SU-DHL-6 (cell line): ENCODE data around the gene MARK3.

Experiments
- H2AFZ ChIP-seq: fragments of 200-600 bp; sonication (generic); 2 replicates; pipeline ENCODE4 v1.6.1; 2014; ENCODE audit warnings: low read depth, mild to moderate bottlenecking, moderate library complexity, mixed read lengths, antibody characterized with exemption, low read length; ENCODE audit not compliant: severe bottlenecking
- H3F3A ChIP-seq: fragments of 200-600 bp; shearing (Covaris generic); 2 replicates; pipeline ENCODE4 v1.6.0; 2016; ENCODE audit warnings: antibody characterized with exemption, mild to moderate bottlenecking; ENCODE audit not compliant: insufficient read depth
- H3K27ac ChIP-seq: fragments of 200-600 bp; sonication (generic); 2 replicates; pipeline ENCODE4 v1.5.1; 2016; ENCODE audit warnings: low read depth, mild to moderate bottlenecking, low read length, moderate library complexity, mixed read lengths
- H3K27me3 ChIP-seq: fragments of 200-600 bp; sonication (generic), shearing (Covaris generic); 2 replicates; pipeline ENCODE4 v1.6.0; 2014; ENCODE audit warnings: mild to moderate bottlenecking, low read length
- H3K36me3 ChIP-seq: fragments of 200-600 bp; sonication (generic); 2 replicates; pipeline ENCODE4 v1.6.1; 2014; ENCODE audit warnings: mild to moderate bottlenecking, low read length, mixed read lengths
- H3K4me2 ChIP-seq: fragments of 300-600, 200-600 bp; shearing (Covaris generic), sonication (generic); 2 replicates; pipeline ENCODE4 v1.6.0; 2014; ENCODE audit warnings: low read length, low read depth, mild to moderate bottlenecking; ENCODE audit not compliant: poor library complexity, severe bottlenecking
- H3K4me3 ChIP-seq: fragments of 200-600 bp; sonication (generic); 2 replicates; pipeline ENCODE4 v1.5.1; 2014; ENCODE audit warnings: antibody characterized with exemption, low read length, mild to moderate bottlenecking, mixed read lengths; ENCODE audit not compliant: insufficient read depth, poor library complexity, severe bottlenecking
- H3K79me2 ChIP-seq: fragments of 200-600 bp; sonication (generic); 2 replicates; pipeline ENCODE4 v1.6.1; 2014; ENCODE audit warnings: mild to moderate bottlenecking, low read length, moderate library complexity; ENCODE audit not compliant: insufficient read depth
- H3K9ac ChIP-seq: fragments of 200-600 bp; sonication (generic); 2 replicates; pipeline ENCODE4 v1.7.0; 2014; ENCODE audit warnings: mild to moderate bottlenecking, low read length
- H3K9me2 ChIP-seq: fragments of 200-600 bp; sonication (generic); replicated peaks from 2 replicates; pipeline ENCODE4 v1.6.1; 2014; ENCODE audit warnings: low read length; ENCODE audit not compliant: insufficient read depth
- H3K9me3 ChIP-seq: fragments of 200-600 bp; sonication (generic); 2 replicates; pipeline ENCODE4 v1.6.1; 2014; ENCODE audit warnings: low read length, mixed read lengths; ENCODE audit not compliant: insufficient read depth
- H4K20me1 ChIP-seq: fragments of 200-600 bp; sonication (generic); 2 replicates; pipeline ENCODE4 v1.6.1; 2014; ENCODE audit warnings: low read depth, mild to moderate bottlenecking, antibody characterized with exemption, low read length, moderate library complexity, mixed read lengths
- CTCF ChIP-seq: fragments of 200-600 bp; sonication (generic); IDR thresholded peaks from one replicate; pipeline ENCODE4 v1.5.1; 2017; ENCODE audit warnings: antibody characterized with exemption, mild to moderate bottlenecking, low read length, moderate library complexity; ENCODE audit not compliant: insufficient read depth, poor library complexity, severe bottlenecking
- EZH2phosphoT487 ChIP-seq: fragments of 200-600 bp; sonication (generic), shearing (Covaris generic); conservative IDR thresholded peaks from 2 replicates; pipeline ENCODE4 v1.6.1; 2018; ENCODE audit warnings: mild to moderate bottlenecking, antibody characterized with exemption, low read length, moderate library complexity, mixed read lengths

Gene MARK3

GRCh38 chr14:103539056-103539825 lies 154.0 kb downstream of the MARK3 start:
- Histone ChIP-seq H3K36me3 (no peaks in the 10 kb centered on the region), H4K20me1 (no peaks in the 10 kb centered on the region), H3K4me3 (no peak overlapping the region), H3K9ac (no peak overlapping the region), H3K9me2 (no peaks in the 10 kb centered on the region), H3K79me2 (no peaks in the 10 kb centered on the region), H3K9me3 (no peaks in the 10 kb centered on the region), H3K4me2 (no peak overlapping the region), H3K27me3 (no peaks in the 10 kb centered on the region), H3K27ac (no peak overlapping the region), H3F3A (no peaks in the 10 kb centered on the region), H2AFZ (no peak overlapping the region)
- no peak for TF ChIP-seq CTCF
- no peak for TF ChIP-seq EZH2phosphoT487

GRCh38 chr14:103540821-103541708 lies 155.8 kb downstream of the MARK3 start:
- TF ChIP-seq EZH2phosphoT487, result no peak
- no peak for TF ChIP-seq CTCF
- Histone ChIP-seq H3K9ac (no peak overlapping the region), H3K27ac (no peak overlapping the region), H3K4me2 (no peak overlapping the region), H4K20me1 (no peaks in the 10 kb centered on the region), H3F3A (no peaks in the 10 kb centered on the region), H3K9me3 (no peaks in the 10 kb centered on the region), H3K27me3 (no peaks in the 10 kb centered on the region), H3K79me2 (no peaks in the 10 kb centered on the region), H2AFZ (no peak overlapping the region), H3K9me2 (no peaks in the 10 kb centered on the region), H3K36me3 (no peaks in the 10 kb centered on the region), H3K4me3 (no peak overlapping the region)

GRCh38 chr14:103541709-103542604 lies 156.7 kb downstream of the MARK3 start:
- H2AFZ ChIP-seq, result no peak overlapping the region
- H3K27me3 ChIP-seq, result no peaks in the 10 kb centered on the region
- H4K20me1 ChIP-seq, result no peaks in the 10 kb centered on the region
- H3K9me3 ChIP-seq, result no peaks in the 10 kb centered on the region
- H3K4me2 ChIP-seq, result no peak overlapping the region
- no peaks in the 10 kb centered on the region for H3K9me2 ChIP-seq
- H3K36me3 ChIP-seq, result no peaks in the 10 kb centered on the region
- no peaks in the 10 kb centered on the region for H3K79me2 ChIP-seq
- no peak overlapping the region for H3K9ac ChIP-seq
- no peak overlapping the region for H3K27ac ChIP-seq
- H3K4me3 ChIP-seq, result no peak overlapping the region
- TF ChIP-seq CTCF (no peak), EZH2phosphoT487 (no peak)
- H3F3A ChIP-seq, result no peaks in the 10 kb centered on the region
